HTR-8/SVneo (cell line): ENCODE measurements around the gene REPIN1.

Experiments
- DNase-seq: peaks from one replicate; pipeline ENCODE4 v3.0.0; 2011; ENCODE audit warnings: low spot score, mixed read lengths; ENCODE audit not compliant: insufficient read length
- FAIRE-seq: peaks from 2 replicates; lab custom pipeline; 2011; peaks lifted over from hg19 to GRCh38; lab: Jason Lieb, UNC

REPIN1 gene

DNA sequence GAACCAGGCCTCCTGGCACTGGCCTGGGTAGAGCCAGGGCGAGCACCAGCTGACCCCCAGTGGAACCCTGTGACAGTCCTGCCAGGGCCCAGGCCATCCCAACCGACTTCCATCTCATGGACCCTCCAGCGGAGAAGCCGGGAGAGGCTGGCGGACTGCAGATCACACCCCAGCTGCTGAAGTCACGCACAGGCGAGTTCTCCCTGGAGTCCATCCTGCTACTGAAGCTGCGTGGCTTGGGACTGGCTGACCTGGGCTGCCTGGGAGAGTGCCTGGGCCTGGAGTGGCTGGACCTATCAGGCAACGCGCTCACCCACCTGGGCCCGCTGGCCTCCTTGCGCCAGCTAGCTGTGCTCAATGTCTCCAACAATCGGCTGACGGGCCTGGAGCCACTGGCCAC lies 31.9 kb upstream of the REPIN1 start:
- no peak for DNase-seq
- FAIRE-seq = no peak

DNA sequence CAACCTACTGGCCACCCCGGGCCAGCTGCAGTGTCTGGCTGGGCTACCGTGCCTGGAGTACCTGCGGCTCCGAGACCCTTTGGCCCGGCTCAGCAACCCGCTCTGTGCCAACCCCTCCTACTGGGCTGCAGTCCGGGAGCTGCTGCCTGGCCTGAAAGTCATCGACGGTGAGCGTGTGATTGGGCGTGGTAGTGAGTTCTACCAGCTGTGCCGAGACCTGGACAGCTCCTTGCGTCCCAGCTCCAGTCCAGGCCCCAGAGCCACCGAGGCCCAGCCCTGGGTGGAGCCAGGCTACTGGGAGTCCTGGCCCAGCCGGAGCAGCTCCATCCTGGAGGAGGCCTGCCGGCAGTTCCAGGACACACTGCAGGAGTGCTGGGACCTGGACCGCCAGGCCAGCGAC lies 31.4 kb upstream of the REPIN1 start:
- no peak for FAIRE-seq
- no peak for DNase-seq

DNA sequence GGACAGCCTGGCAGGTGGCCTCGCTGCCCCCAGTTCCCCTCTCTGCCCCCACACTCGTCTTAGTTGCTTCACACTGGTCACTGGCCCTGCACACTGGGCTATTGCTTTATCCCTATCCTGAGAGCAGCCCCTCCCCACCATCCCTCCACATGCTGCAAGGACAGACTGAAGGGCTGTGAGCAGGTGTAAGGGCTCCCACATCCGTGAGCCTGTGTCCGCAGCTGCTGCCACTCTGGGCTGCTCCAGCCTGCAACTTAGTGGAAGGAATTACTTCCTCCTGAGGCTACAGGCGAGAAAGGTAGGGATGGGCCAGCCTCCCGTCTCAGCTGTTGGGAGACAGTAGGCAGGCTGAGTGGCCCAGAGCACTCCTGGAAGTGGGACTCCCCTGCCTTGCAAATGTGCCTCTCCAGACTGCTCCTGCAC lies 31.0 kb upstream of the REPIN1 start:
- FAIRE-seq (no peak), DNase-seq (no peak)

DNA sequence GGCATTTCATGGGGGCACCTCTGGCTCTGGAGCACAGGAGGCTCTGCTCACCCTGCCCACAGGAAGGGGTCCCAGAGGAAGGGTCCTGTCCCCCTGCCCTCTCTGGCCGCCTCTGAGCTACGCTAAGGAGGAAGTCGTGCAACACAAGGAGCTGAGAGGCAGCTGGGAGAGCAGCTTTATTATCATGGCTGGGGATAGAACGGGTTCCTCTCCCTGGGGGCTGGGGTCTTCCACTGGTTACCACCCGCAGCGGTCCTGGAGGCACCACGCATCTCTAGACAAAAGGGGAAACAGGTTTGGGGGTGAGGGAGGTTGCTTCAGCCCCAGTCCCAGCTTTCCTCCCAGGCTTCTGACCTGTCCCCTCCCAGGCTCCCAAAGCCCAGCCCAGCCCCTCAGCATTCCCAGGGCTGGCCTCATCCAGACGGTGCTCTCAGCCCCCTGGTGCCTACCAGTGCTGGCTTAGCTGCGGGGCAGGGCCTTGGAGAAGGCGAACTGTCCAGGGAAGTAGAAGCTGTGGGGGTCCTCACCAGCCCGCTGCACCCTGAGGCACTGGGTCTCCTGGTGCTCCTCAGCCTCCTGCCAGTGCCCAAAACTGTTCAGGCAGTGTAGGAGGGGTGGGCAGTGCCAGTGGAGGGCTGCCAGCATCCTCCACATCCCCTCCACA lies 30.3 kb upstream of the REPIN1 start:
- FAIRE-seq (no peak), DNase-seq (no peak)

DNA sequence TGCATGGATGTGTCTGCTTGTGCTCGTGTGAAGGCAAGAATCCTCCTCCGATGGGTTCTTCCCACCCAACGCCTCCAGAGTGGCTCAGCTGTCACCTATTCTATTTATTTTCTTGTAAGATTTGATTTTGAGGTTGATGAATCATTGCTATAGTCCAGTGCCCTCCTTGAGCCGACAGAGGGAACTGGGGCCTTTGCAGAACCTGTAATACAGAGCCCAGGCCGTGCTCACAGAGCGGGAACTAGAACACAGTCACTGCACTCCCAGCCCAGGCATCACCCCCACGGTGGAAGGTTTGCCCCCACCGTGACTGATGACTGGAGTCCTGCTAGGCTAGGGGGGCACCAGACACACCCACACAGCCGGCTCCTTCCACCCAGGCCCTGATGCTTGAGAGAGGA lies 29.2 kb upstream of the REPIN1 start:
- FAIRE-seq = no peak
- no peak for DNase-seq

DNA sequence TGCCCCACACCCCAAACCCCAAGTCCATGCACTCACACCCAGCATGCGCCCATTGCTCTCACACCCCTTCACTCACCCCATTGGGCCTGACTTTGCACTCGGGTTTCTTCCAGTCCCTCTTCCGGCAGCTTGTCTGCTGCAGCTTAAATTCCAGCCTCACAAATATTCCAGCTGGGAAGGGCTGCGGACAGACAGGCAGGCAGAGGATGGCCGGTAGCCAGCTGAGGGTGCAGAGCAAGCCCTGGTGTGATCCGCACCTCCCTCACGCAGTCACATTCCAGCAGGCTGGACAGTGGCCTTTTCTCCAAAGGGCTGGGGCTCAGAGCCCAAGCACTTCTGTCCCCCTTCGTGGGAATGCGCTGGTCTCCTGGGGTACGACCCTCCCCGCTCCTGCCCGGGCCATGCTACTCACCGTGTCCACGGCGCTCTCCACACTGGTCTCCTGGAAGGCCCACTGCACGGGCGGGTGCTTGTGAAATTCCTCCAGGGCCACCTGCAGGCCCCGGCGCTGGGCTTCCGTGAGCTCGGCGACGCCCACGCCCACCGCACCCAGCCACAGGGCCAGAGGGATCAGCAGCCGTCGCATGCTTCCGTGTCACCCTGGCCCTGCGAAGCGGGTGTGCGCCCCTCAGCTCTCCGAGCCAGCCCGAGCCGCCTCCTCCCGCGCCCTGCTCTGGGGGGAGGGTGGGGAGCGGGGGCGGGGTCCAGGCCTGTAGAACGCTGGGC lies 28.4 kb upstream of the REPIN1 start:
- DNase-seq (no peak), FAIRE-seq (no peak)

DNA sequence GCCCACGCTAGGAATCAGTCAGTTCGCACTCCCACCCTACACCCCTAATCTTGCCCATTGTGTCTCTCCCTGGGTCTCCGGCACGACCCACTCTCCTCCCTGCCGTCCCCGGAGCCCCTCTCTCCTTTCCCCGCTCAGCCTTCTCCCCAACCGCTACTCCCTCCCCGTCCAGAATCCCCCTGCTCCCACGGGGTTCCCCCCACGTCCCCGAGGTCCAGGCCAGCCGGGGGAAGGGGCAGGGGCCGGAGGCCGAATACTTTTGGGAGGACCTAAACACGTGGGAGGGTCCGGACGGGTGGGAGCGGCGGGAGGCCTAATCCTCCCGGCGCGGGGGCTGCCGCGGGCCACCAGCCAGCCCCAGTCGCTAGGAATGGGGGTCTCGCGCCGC lies 27.8 kb upstream of the REPIN1 start:
- no peak for DNase-seq
- FAIRE-seq = no peak

DNA sequence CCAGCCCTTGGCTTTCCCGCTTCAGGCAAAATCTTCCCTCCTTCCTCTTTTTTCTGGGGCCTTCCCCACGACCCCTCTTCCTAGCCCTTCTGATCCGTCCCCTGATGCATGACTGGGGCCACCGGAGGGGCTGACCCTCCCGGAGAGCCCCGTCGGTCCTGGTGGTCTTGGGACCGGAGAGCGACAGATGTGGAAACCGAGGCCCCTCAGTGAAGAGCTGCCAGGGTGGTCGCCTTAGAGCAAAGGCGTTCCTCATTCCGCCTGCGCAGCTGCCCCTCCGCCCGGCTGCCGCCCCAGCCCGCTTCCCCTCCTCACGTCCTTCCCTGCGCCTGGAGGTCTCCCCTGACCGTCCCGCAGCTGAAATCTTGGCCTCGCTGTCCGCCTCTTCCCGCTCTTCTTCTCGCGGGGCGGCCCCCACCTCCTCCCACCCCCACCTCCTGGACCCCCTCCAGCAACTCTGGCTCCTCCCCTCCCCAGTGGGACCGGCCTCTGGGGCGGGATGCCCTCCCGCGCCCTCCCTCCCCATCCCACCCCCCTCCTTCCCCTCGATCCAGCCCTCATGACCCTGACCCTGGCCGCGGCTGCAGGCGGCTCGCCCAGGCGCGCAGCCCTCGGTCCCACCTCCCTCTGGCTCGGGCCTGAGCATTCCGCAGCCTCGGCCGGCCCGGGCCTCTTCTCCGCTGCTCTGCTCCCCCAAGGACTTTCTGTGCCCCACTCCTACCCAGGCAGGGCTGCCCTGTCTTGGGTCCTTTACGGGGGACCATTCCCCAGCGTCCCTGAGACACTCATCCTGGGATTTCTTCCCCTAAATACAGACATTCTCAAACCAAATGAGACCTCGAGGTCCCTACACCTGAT lies 27.1 kb upstream of the REPIN1 start, which contains the start of gene RARRES2:
Gene RARRES2, minus strand, starts transcription at position 367 of the 858 bp plus-strand sequence. CDS start 1,020 bp downstream, outside the sequence.
- DNase-seq (no peak), FAIRE-seq (no peak)

DNA sequence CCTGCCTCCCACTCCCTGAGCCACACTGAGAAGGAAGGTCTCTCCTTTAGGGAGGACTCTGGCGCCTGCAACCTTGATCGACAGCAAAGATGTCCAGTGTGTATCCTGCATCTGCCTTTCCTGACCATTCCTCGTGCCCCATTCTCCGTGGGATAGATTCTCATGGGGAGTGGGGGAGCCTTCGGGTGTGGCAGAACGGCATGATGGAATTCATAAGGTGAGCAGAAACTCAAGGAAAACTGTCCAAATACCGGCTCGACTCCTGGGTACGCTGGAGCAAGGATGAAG lies 26.6 kb upstream of the REPIN1 start:
- FAIRE-seq (no peak), DNase-seq (no peak)

DNA sequence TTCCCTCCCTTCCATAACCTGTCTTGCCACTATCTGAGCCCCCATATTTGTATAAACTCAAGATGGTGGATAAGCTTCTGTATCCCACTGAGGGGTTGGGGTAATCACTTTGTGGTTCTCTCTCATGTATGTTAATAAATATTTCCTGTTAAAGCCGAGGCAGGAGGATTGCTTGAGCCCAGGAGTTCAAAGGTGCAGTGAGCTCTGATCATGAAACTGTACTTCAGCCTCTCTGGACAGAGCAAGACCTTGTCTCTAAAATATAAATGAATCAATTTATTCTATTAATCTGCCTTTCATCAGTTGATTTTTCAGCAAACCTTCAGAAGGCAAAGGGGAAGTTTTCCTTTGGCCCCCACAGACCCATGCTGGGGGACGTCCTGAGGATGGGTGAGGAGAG lies 25.4 kb upstream of the REPIN1 start:
- DNase-seq (no peak), FAIRE-seq (no peak)

DNA sequence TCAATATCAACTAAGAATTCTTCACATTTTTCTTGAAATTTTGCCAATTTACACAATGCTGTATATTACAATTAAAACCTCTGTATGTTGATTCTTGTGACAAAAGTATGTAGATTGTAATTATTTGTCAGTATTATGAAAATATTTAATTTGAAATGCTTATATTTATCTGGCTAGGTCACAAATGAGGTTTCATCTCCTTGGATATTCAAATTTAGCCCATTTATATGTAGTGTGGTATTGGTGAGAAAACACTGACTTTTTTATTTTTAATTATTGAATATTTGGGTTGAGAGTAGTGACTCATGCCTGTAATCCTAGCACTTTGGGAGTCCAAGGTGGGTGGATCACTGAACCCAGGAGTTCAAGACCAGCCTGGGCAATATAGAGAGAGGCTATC lies 24.3 kb upstream of the REPIN1 start:
- no peak for FAIRE-seq
- DNase-seq = no peak

DNA sequence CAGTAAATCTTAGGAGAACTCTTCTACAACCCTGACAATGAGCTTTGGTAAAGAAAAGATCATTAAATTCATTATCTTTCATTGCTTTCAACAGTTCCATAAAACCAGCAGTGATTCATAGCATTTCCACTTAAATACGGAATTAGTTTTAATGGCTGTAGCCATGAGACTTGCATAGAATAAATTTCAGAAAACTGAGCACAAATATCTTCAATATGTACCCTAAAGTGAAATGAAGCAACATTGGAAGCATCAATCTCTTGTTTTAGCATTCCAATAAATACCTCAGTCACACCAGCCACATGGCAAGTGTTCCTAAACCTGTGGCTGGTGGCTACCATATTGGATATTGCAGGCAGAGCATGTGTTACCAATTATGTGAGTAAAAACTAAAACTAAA lies 23.6 kb upstream of the REPIN1 start:
- FAIRE-seq = no peak
- no peak for DNase-seq

DNA sequence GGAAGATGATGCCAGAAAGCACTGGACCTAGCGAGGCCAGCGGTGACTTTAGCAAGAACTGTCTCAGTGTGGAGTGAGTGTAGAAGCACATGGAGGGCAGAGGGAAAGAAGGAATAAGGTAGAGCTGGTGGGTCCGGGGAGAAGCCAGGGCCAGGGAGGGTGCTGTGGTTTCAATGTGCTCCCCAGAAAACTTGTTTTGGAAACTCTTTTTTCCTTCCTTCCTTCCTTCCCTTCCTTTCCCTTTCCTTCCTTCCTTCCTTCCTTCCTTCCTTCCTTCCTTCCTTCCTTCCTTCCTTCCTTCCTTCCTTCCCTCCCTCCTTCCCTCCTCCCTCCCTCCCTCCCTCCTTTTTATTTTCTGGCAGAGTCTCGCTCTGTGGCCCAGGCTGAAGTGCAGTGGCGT lies 21.7 kb upstream of the REPIN1 start:
- FAIRE-seq (no peak), DNase-seq (no peak)

DNA sequence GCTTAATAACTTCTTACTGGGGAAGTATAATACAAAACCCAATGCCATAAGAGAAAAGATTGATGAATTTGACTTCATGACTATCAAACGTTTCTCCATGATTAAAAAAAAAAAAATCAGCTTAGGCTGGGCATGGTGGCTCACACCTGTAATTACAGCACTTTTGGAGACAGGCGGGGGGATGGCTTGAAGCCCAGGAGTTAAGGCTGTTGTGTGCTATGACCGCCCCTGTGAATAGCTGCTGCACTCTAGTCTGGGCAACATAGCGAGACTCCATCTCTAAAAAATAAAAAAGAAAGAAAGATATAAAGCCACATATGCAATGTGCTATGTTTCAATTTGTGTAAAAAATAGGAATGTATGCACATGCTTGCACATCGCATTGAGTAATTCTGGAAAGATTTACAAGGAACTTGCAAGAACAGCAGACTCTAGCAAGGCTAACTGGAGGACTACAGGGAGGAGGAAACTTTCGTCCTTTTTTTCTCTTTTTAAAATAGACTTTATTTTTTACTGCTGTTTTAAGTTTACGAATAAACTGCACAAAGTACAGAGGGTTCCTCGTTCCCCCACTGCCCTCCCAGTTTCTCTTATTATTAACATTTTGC lies 16.9 kb upstream of the REPIN1 start:
- no peak for DNase-seq
- FAIRE-seq = no peak

DNA sequence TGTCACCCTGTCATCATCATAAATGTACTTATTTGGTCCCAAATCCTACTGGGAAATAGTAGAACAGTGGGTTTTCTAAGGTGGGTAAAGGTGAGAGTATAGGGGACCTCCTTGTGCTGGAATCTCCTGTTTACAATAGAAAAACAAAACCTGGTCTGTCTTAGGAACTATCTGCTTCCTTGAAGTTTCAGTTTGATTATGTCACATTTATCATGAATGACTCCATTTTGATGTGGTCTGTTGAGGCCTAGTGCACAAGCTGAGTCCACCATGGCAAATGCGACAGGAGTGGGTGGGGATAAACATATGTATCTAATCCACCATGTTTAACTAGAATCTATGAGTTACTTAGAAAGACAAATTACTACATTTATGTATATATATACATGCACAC lies 13.0 kb upstream of the REPIN1 start:
- no peak for DNase-seq

DNA sequence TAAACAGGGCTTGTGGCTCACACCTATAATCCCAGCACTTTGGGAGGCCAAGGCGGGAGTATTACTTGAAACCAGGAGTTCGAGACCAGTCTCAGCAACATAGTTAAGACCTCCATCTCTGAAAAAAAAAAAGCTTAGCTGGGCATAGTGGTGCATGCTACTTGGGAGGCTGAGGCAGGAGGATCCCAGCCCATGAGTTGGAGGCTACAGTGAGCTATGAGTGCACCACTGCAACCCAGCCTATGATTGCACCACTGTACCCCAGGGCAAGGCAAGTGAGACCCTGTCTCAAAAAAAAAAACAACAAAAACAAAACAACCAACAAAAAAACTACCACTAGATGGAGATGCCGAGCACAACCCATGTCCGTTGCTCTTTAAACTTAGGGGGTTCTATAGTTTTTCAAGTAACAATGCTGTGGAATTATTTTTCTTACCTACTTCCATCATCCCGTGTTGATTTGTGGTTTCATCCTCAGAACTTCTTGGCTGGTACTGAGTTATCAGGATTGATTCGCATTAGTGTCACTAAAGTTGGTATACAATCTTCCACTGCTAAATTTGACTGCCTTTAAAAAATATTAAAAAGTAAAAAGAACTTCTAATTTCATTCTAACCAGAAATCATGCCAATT lies 12.2 kb upstream of the REPIN1 start:
- DNase-seq = no peak
- no peak for FAIRE-seq

More for the DNA sequence above, 13.0 kb upstream of the REPIN1 start:
- FAIRE-seq = no peak

DNA sequence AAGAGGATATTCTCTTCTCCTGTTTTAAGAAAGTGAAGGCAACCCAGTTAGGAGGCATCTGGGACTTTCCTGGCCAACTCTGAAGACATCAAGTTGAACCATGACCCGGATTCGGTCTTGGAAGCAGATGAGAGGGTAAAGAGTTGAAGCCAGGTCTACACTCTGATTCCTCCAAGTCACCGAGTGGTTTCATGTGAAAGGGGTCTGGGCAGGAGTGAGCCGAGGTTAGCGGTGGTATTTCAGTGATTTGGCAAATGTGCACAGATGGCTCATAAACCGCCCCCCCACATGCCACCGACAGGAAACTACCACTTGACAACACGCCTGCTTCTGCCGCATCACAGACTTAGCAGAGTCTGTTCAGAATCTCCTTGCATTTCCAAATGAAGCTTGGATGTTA lies 11.4 kb upstream of the REPIN1 start:
- no peak for FAIRE-seq
- no peak for DNase-seq

DNA sequence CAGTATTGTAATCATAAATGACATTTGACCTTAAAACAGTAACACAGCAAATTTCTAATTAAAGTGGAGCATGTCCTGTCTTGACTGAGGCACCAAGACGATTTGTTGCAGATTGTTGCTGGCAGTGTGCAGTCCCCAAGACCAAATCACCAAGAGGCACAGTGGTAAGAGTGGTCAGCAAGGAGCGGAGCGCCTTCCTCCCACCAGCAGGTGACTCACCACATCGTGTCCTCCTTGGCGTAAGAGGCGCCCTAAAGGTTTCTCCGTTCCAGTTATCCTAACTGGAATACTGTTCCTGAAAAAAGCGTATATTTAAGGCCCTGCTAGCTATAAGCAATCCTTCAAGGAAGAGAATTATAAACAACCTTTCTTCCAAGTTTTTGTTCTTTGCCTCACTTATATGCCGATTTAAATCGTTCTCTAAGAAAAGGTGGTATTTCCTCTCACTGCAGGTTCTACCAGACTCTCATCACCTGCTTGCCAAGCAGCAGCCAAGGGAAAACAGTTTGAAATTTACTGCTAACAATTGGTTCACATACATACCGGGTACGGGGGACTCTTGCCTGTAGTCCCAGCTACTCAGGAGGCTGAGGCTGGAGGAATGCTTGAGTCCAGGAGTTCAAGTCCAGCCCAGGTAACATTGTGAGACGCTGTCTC lies 10.7 kb upstream of the REPIN1 start:
- FAIRE-seq (no peak), DNase-seq (no peak)

DNA sequence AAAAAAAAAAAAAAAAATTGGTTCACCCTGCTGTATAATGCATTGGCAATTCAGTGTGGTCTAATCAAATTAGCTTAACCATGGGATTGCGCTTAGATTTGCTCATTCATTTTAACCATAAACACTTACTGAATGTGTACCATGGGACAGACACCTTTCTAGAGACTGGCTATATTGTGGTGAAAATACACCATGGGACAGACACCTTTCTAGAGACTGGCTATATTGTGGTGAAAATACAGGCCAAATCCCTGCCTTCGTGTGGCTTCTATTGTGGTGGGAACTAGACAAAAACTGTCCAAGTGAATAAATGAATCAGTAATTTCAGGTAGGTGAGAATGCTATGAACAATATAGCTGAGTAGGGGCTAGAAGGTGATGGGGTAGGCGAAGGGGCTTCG lies 10.2 kb upstream of the REPIN1 start:
- DNase-seq (no peak), FAIRE-seq (no peak)
